ENCODE results near the gene TRIM14. TPM values are rescaled to one million over a fixed set of nuclear protein-coding genes. Genes with fewer than 3 reads are reported as not detected.

TRIM14 gene
- total RNA-seq, 2 experiments from 2014 or later: 22.6 to 23.5 TPM

Other genes with a start within 250 kb of the TRIM14 start
- gene TRMO, start 196.7 kb downstream of the TRIM14 start, total RNA-seq: 10 to 100 TPM; 45.7 to 50.6 TPM
- under 1 TPM; 0.14 to 0.33 TPM for gene HEMGN, start 181.1 kb downstream of the TRIM14 start, total RNA-seq
- gene ANP32B, start 135.9 kb downstream of the TRIM14 start, total RNA-seq: 100 to 1,000 TPM; 168 to 177 TPM
- 10 to 100 TPM; 84.6 to 92.5 TPM for gene NANS, start 62.5 kb downstream of the TRIM14 start, total RNA-seq
- gene CORO2A, start 73.4 kb upstream of the TRIM14 start, total RNA-seq: 1 to 10 TPM; 6.4 to 6.7 TPM
- gene TBC1D2, start 136.4 kb upstream of the TRIM14 start, total RNA-seq: 1 to 10 TPM; 1.9 to 2.6 TPM